Camera-type eye (tissue), 1 donor: ENCODE results near the gene THG1L. TPM values are rescaled to one million over a fixed set of nuclear protein-coding genes. Genes with fewer than 3 reads are reported as not detected.

Experiments
- total RNA-seq: library from RNA; depleted of rRNA; stranded (reverse); fragments of >200 nt; gene quantifications from one replicate; pipeline ENCODE4 v1.2.3, GENCODE V29; 2014

Gene THG1L
- 13.2 TPM for total RNA-seq

GRCh38 chr5:157731272-157732129 lies at the start of gene THG1L:
TSS of gene THG1L (plus strand) at chr5:157731420. CDS start at chr5:157731441, 21 bp downstream.

GRCh38 chr5:157743163-157744050 lies 12.2 kb downstream of the THG1L start, which contains the start of gene LSM11:
TSS of gene LSM11 (plus strand) at chr5:157743712. CDS start at chr5:157743751, 39 bp downstream.

Other genes with a start within 250 kb of the THG1L start
- 28.3 TPM for gene ADAM19, start 155.6 kb upstream of the THG1L start, total RNA-seq
- gene SOX30, start 79.0 kb upstream of the THG1L start, total RNA-seq, result 0.16 TPM
- not detected for gene C5orf52, start 59.9 kb upstream of the THG1L start, total RNA-seq
- gene LSM11, start 12.3 kb downstream of the THG1L start, total RNA-seq, result 26.8 TPM
- 96.4 TPM for gene CLINT1, start 127.7 kb downstream of the THG1L start, total RNA-seq